Muscle layer of colon (tissue), 2 donors: Measurements from ENCODE around the gene SORBS1.

Experiments used
- H3K27ac ChIP-seq: one replicate; pipeline ENCODE4 v1.7.0; 2013; ENCODE audit warnings: low read depth, mild to moderate bottlenecking, low read length, moderate library complexity
- H3K27me3 ChIP-seq, 2 donors: one replicate each; pipeline ENCODE4 v1.7.0; 2013; ENCODE audit warnings: low read length in 2 of 2, mild to moderate bottlenecking in 2 of 2; ENCODE audit not compliant: insufficient read depth in 2 of 2, control insufficient read depth in 1 of 2
- H3K36me3 ChIP-seq: one replicate; pipeline ENCODE4 v1.7.0; 2013; ENCODE audit warnings: mild to moderate bottlenecking, low read length; ENCODE audit not compliant: insufficient read depth
- H3K4me1 ChIP-seq: one replicate; pipeline ENCODE4 v1.7.0; 2013; ENCODE audit warnings: mild to moderate bottlenecking, low read length; ENCODE audit not compliant: insufficient read depth
- H3K4me3 ChIP-seq, 2 donors: one replicate each; pipeline ENCODE4 v1.7.0; 2013; ENCODE audit warnings: low read length in 2 of 2, low read depth in 1 of 2, mild to moderate bottlenecking in 1 of 2, moderate library complexity in 1 of 2
- H3K9ac ChIP-seq: one replicate; pipeline ENCODE4 v1.7.0; 2013; ENCODE audit warnings: low read length
- H3K9me3 ChIP-seq: one replicate; pipeline ENCODE4 v1.7.0; 2013; ENCODE audit warnings: mild to moderate bottlenecking, low read length
- donor health status: abdominal sarcoma.
- donor health status: Adenocarcinoma of cecum.

Gene SORBS1

GRCh38 chr10:95312257-95312656 lies 248.9 kb downstream of the SORBS1 start:
- no peaks in the 10 kb centered on the region for H3K9me3 ChIP-seq
- H3K27me3 ChIP-seq: no peaks in the 10 kb centered on the region
- no peak overlapping the region for H3K4me3 ChIP-seq
- H3K9ac ChIP-seq: no peak overlapping the region
- peaks cover 56% of the 10 kb centered on the region for H3K4me1 ChIP-seq
- peaks cover 47% of the 10 kb centered on the region for H3K36me3 ChIP-seq
- no peak overlapping the region for H3K27ac ChIP-seq

GRCh38 chr10:95309958-95310357 lies 251.2 kb downstream of the SORBS1 start:
- Histone ChIP-seq H3K27me3 (no peaks in the 10 kb centered on the region), H3K9ac (no peak overlapping the region), H3K36me3 (peaks cover 24% of the 10 kb centered on the region), H3K9me3 (no peaks in the 10 kb centered on the region), H3K27ac (no peak overlapping the region), H3K4me1 (peaks cover 49% of the 10 kb centered on the region), H3K4me3 (no peak overlapping the region)

- Histone ChIP-seq H3K4me1 (peaks cover 36% of the 10 kb centered on the region), H3K27me3 (no peaks in the 10 kb centered on the region), H3K27ac (peak overlapping the region; percentile 71), H3K9me3 (no peaks in the 10 kb centered on the region), H3K4me3 (no peak overlapping the region), H3K9ac (no peak overlapping the region), H3K36me3 (peaks cover 11% of the 10 kb centered on the region)
These were observed 252.5 kb downstream of the SORBS1 start for GRCh38 chr10:95308389-95309302.

- Histone ChIP-seq H3K27me3 (no peaks in the 10 kb centered on the region), H3K4me3 (no peak overlapping the region), H3K4me1 (peaks cover 19% of the 10 kb centered on the region), H3K36me3 (no peaks in the 10 kb centered on the region), H3K27ac (no peak overlapping the region), H3K9me3 (no peaks in the 10 kb centered on the region), H3K9ac (no peak overlapping the region)
These were observed 254.3 kb downstream of the SORBS1 start for GRCh38 chr10:95306851-95307250.

GRCh38 chr10:95306318-95306650 lies 254.9 kb downstream of the SORBS1 start:
- H3K9ac ChIP-seq: no peak overlapping the region

GRCh38 chr10:95305606-95306317 lies 255.4 kb downstream of the SORBS1 start:
- no peak overlapping the region for H3K27ac ChIP-seq

More at GRCh38 chr10:95306318-95306650, 254.9 kb downstream of the SORBS1 start:
- Histone ChIP-seq H3K27me3 (no peaks in the 10 kb centered on the region), H3K9me3 (no peaks in the 10 kb centered on the region), H3K36me3 (no peaks in the 10 kb centered on the region), H3K27ac (no peak overlapping the region), H3K4me3 (no peak overlapping the region), H3K4me1 (peaks cover 19% of the 10 kb centered on the region)

GRCh38 chr10:95304976-95305375 lies 256.2 kb downstream of the SORBS1 start:
- Histone ChIP-seq H3K9ac (no peak overlapping the region), H3K4me1 (peaks cover 12% of the 10 kb centered on the region), H3K27me3 (no peaks in the 10 kb centered on the region), H3K36me3 (no peaks in the 10 kb centered on the region), H3K9me3 (no peaks in the 10 kb centered on the region), H3K4me3 (no peak overlapping the region), H3K27ac (no peak overlapping the region)

More at GRCh38 chr10:95305606-95306317, 255.4 kb downstream of the SORBS1 start:
- Histone ChIP-seq H3K4me3 (no peak overlapping the region), H3K9me3 (no peaks in the 10 kb centered on the region), H3K9ac (no peak overlapping the region), H3K4me1 (peaks cover 19% of the 10 kb centered on the region), H3K27me3 (no peaks in the 10 kb centered on the region), H3K36me3 (no peaks in the 10 kb centered on the region)

- Histone ChIP-seq H3K4me1 (peaks cover 7% of the 10 kb centered on the region), H3K27me3 (no peaks in the 10 kb centered on the region), H3K4me3 (no peak overlapping the region), H3K36me3 (no peaks in the 10 kb centered on the region), H3K9me3 (no peaks in the 10 kb centered on the region), H3K27ac (no peak overlapping the region), H3K9ac (no peak overlapping the region)
These were observed 256.7 kb downstream of the SORBS1 start for GRCh38 chr10:95304463-95304862.

- no peaks in the 10 kb centered on the region for H3K9me3 ChIP-seq
- H3K9ac ChIP-seq: no peak overlapping the region
These were observed 257.2 kb downstream of the SORBS1 start for GRCh38 chr10:95303950-95304349.

GRCh38 chr10:95303535-95303934 lies 257.6 kb downstream of the SORBS1 start:
- Histone ChIP-seq H3K27me3 (no peaks in the 10 kb centered on the region), H3K27ac (no peak overlapping the region), H3K4me1 (no peaks in the 10 kb centered on the region), H3K4me3 (no peak overlapping the region), H3K36me3 (no peaks in the 10 kb centered on the region), H3K9me3 (no peaks in the 10 kb centered on the region), H3K9ac (no peak overlapping the region)

More at GRCh38 chr10:95303950-95304349, 257.2 kb downstream of the SORBS1 start:
- peaks cover 2% of the 10 kb centered on the region for H3K4me1 ChIP-seq
- no peak overlapping the region for H3K27ac ChIP-seq
- no peaks in the 10 kb centered on the region for H3K27me3 ChIP-seq
- H3K4me3 ChIP-seq: no peak overlapping the region
- no peaks in the 10 kb centered on the region for H3K36me3 ChIP-seq

- Histone ChIP-seq H3K9me3 (no peaks in the 10 kb centered on the region), H3K27me3 (peaks cover 0 to 1% of the 10 kb centered on the region in 2 donors), H3K36me3 (no peaks in the 10 kb centered on the region), H3K27ac (no peak overlapping the region), H3K4me1 (peaks cover 6% of the 10 kb centered on the region), H3K9ac (no peak overlapping the region), H3K4me3 (no peak overlapping the region)
These were observed 261.1 kb downstream of the SORBS1 start for GRCh38 chr10:95300022-95300539.
